Adrenal gland (tissue), 12 donors: Measurements from ENCODE around the gene PARD3B. TPM values are rescaled to one million over a fixed set of nuclear protein-coding genes. Genes with fewer than 3 reads are reported as not detected.

Source experiments
- DNase-seq, 7 donors: peaks; one replicate each; pipeline ENCODE4 v3.0.0-alpha.2; 2019 to 2020
- H3K27ac ChIP-seq, 5 donors: fragments of 200-600 bp; sonication (generic) in 4 of 5; 1 replicate in 3 of 5; 2 replicates in 2 of 5; pipeline versions ENCODE4 v1.5.1 to v1.8.0; 2016 to 2020; ENCODE audit warnings: mild to moderate bottlenecking in 1 of 5
- H3K27me3 ChIP-seq: fragments of 200-600 bp; 2 replicates; pipeline ENCODE4 v1.8.0; 2021
- H3K36me3 ChIP-seq, 2 donors: fragments of 200-600 bp; replicated peaks in 1 of 2; 1 replicate in 1 of 2; 2 replicates in 1 of 2; pipeline versions ENCODE4 v1.5.1 to v1.8.0; 2018 to 2022
- H3K4me1 ChIP-seq, 2 donors: fragments of 200-600 bp; replicated peaks in 1 of 2; 1 replicate in 1 of 2; 2 replicates in 1 of 2; pipeline versions ENCODE4 v1.5.1 to v1.8.0; 2018 to 2021
- H3K4me3 ChIP-seq, 4 donors: fragments of 200-600 bp; sonication (generic) in 3 of 4; one replicate each; pipeline ENCODE4 v1.5.1; 2016 to 2018
- H3K9me3 ChIP-seq, 3 donors: fragments of 200-600 bp; sonication (generic) in 1 of 3; replicated peaks in 1 of 3; 1 replicate in 2 of 3; 2 replicates in 1 of 3; pipeline versions ENCODE4 v1.5.1 to v1.8.0; 2016 to 2021
- POLR2A ChIP-seq, 2 donors: fragments of 450-650 bp; IDR thresholded peaks; one replicate each; pipeline ENCODE4 v1.6.1; 2017; ENCODE audit warnings: antibody characterized with exemption in 2 of 2, mild to moderate bottlenecking in 2 of 2, moderate library complexity in 1 of 2
- WGBS, 4 donors: extraction: QIAGEN DNeasy Blood & Tissue Kit in 2 of 4; methylation state at CpG; one replicate each; pipeline versions ENCODE4 v1.1.5 to v1.1.7; 2013 to 2017; 5-methylcytosine and 5-hydroxymethylcytosine counted together
- intact Hi-C, 2 donors: fragments of 100-400 bp; cut with DNase I; formaldehyde crosslinking; loops; one replicate each; pipeline versions ENCODE4 v1.14.1 to v1.15.0; 2022 to 2023
- polyA plus RNA-seq, 3 donors: library from polyadenylated mRNA; stranded (reverse); fragments of 200-250 nt in 2 of 3; fragments of 350-450 nt in 1 of 3; fragmentation: Illumina TruSeq in 1 of 3; extraction: RNeasy Lipid Tissue Mini Kit (QIAGEN cat#74804) in 1 of 3; gene quantifications; one replicate each; pipeline ENCODE4 v1.2.3, GENCODE V29; 2013 to 2014
- total RNA-seq, 9 donors: library from RNA; depleted of rRNA in 4 of 9; stranded (reverse); fragments of >200 nt in 4 of 9; fragments of 120-200 nt in 1 of 9; fragmentation: NEBNext Ultra II Directional in 1 of 9; extraction: Animal tissue kit (Norgen Biotek cat#: 25700) in 1 of 9; gene quantifications; one replicate each; pipeline versions ENCODE4 v1.1.0 to v1.2.4, GENCODE V29; 2013 to 2023
- TF ChIP-seq, protein P1 (sequence below), 6 experiments: fragments of 450-650 bp in 4 of 6; fragments of 200-600 bp in 2 of 6; sonication (generic) in 1 of 6; IDR thresholded peaks; 1 replicate in 5 of 6; 2 replicates in 1 of 6; pipeline versions ENCODE4 v1.5.1 to v1.8.0; 2016 to 2021; ENCODE audit warnings: antibody characterized with exemption in 6 of 6, mild to moderate bottlenecking in 2 of 6, moderate library complexity in 1 of 6
- donor health status: healthy with polysubstance abuse.
- donor health status: Bipolar disorder and iron deficiency.
- donor health status: DM: yes; HTN: yes; CAD: no.
- donor health status: DM: no; HTN: no; CAD: no.
- donor health status: DM: no; HTN: no; CAD: no.
- donor health status: DM: yes; HTN: yes; CAD: no.

The PARD3B gene
- total and polyA plus RNA-seq, 12 donors: 1.9 to 20.4 (median 9.5) TPM

DNA sequence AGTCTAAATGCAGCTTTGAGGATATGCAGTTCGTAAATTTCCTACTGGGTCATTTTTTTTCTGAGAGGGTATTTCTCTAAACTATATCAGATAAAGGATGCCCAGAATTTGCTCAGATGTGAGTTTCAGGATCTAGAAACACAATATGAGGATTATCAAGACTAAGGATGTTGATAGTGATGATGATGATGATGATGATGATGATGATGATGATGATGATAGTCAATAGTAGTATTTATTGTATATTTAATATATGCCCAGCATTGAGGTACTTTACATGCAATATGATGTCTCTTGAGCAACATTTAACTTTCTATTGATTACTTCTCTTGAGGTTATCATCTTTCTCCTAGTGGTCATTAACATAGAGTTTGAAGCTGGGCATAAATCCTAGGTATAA, 914.9 kb downstream of the PARD3B start:
- Histone ChIP-seq H3K27me3 (no peaks in the 10 kb centered on the region), H3K9me3 (no peaks in the 10 kb centered on the region), H3K27ac (no peak overlapping the region), H3K4me3 (no peak overlapping the region), H3K36me3 (no peaks in the 10 kb centered on the region), H3K4me1 (no peaks in the 10 kb centered on the region)
- WGBS, 4 donors: 90 to 96% (median 95%) methylated on average over 1 of the region's 1 CpG
- intact Hi-C loops: no loop called here
- DNase-seq: no peak
- TF ChIP-seq, protein P1, sequence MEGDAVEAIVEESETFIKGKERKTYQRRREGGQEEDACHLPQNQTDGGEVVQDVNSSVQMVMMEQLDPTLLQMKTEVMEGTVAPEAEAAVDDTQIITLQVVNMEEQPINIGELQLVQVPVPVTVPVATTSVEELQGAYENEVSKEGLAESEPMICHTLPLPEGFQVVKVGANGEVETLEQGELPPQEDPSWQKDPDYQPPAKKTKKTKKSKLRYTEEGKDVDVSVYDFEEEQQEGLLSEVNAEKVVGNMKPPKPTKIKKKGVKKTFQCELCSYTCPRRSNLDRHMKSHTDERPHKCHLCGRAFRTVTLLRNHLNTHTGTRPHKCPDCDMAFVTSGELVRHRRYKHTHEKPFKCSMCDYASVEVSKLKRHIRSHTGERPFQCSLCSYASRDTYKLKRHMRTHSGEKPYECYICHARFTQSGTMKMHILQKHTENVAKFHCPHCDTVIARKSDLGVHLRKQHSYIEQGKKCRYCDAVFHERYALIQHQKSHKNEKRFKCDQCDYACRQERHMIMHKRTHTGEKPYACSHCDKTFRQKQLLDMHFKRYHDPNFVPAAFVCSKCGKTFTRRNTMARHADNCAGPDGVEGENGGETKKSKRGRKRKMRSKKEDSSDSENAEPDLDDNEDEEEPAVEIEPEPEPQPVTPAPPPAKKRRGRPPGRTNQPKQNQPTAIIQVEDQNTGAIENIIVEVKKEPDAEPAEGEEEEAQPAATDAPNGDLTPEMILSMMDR (IDR thresholded peaks at IDR 0.05): no peak

DNA sequence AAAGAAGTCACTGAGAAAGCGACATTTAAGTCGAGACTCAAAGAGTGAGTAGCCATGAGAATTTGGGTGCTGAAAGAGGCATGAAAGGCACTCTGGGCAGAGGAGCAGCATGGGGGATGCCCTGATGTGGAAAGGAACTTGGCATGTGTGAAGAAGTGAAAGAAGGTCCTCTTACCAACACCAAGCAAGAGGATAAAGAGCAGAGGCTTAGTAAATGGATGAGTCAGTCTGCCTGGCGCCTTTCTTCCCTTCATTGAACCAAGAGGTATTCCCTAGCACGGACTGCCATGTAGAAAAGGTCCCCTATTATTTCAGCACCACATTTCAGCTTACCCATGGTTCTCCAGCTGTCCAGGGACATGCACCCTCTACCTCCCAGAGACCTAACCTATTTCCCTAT, 915.9 kb downstream of the PARD3B start:
- Histone ChIP-seq H3K36me3 (no peaks in the 10 kb centered on the region), H3K9me3 (no peaks in the 10 kb centered on the region), H3K27ac (no peak overlapping the region), H3K4me3 (no peak overlapping the region), H3K27me3 (no peaks in the 10 kb centered on the region), H3K4me1 (no peaks in the 10 kb centered on the region)
- DNase-seq: no peak
- intact Hi-C loops: no loop called here
- TF ChIP-seq, protein P1 (IDR thresholded peaks at IDR 0.05): no peak
- no peak for TF ChIP-seq POLR2A (IDR thresholded peaks at IDR 0.05)
- WGBS, 4 donors: 87 to 92% (median 90%) methylated on average over 4 of the region's 4 CpGs

DNA sequence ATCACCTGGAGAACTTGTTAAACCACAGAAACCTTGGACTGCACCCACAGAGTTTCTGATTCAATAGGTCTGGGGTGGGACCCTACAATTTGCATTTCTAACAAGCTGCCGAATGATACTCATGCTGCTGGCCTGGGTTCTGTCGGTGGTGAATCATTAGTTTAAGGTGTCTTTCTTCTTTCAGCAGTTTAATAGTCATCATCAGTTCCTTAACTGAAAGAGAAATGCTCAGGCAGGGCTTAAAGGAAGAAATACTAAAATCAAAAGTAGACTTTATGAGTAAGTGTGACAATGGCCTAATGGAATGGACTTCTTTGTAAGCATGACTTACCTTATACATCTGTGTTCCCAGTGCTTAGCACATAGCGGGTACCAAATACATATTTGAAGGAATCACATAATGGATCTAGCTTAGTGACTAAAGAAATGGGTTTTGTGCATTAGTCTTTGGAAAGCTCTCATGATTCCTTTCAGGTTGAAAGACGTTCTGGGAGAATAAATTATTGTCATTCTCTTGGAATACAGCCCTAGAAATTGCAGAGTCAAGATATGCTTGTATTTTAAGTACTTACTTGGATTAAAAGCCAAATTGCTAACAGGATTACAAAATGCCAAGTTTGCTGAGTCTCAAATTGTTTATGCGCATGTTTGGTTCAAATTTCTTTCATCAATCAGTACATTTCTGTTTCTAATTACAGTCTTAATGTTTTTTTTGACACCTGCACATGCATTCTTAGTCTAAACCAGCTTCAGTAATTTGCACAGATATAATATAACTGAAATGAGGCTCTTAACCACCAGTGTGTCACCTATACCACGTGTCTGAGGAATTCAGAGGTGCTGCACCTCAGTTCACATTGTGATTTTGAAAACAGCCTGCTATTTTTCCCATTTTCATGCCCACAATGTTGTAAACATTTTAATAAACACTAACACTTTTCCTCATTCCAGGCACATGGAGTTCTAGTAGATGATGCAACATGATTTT, 916.7 kb downstream of the PARD3B start:
- Histone ChIP-seq H3K9me3 (no peaks in the 10 kb centered on the region), H3K4me1 (no peaks in the 10 kb centered on the region), H3K4me3 (no peak overlapping the region), H3K27ac (no peak overlapping the region), H3K36me3 (no peaks in the 10 kb centered on the region), H3K27me3 (no peaks in the 10 kb centered on the region)
- DNase-seq: no peak
- intact Hi-C loops: no loop called here
- 71 to 81% (median 77%) methylated on average over 6 of the region's 6 CpGs for WGBS, 4 donors
- TF ChIP-seq, protein P1 (IDR thresholded peaks at IDR 0.05): no peak
- TF ChIP-seq POLR2A (IDR thresholded peaks at IDR 0.05): no peak

DNA sequence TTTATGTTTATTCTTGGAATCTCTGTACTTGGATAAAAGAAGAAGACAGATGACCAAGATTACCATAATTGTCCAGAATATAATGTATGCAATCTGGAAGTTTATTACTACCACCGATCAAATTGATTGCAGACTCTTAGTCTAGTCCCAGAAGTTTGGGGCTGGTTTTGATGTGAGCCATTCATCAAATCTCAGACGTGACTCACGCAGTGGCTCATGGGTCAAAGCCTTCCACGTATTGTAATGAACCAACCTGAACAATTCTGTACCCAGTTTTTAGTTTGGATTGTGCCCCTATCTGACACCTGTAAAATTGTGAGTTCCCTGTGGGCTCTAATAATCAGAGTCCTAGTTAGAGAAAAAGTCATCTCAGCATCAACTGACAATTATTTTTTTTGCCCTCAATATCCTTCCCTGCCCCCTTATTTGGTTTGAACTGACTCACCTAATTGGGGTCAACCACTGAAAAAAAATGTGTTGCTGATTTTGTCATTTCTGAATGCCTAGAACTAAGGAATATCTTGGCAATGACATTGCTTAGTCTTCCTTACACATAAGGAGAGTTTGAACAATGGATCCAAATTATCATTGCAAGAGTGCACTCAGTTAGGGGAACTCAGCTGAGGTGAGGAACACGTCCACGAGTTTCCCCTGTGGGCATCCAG, 917.5 kb downstream of the PARD3B start:
- Histone ChIP-seq H3K27ac (no peak overlapping the region), H3K9me3 (no peaks in the 10 kb centered on the region), H3K27me3 (no peaks in the 10 kb centered on the region), H3K4me3 (no peak overlapping the region), H3K4me1 (no peaks in the 10 kb centered on the region), H3K36me3 (no peaks in the 10 kb centered on the region)
- intact Hi-C loops: no loop called here
- DNase-seq: no peak
- 76 to 93% (median 85%) methylated on average over 6 of the region's 6 CpGs for WGBS, 4 donors
- TF ChIP-seq, protein P1 (IDR thresholded peaks at IDR 0.05): no peak
- no peak for TF ChIP-seq POLR2A (IDR thresholded peaks at IDR 0.05)
